GM18858 (cell line): Measurements from ENCODE around the gene GRAMD4.

ENCODE experiments used
- ATAC-seq: cut with Tn5 transposase; IDR thresholded peaks from one replicate; pipeline ENCODE4 v1.9.1; 2021; ENCODE audit not compliant: unreplicated experiment

Gene GRAMD4

DNA sequence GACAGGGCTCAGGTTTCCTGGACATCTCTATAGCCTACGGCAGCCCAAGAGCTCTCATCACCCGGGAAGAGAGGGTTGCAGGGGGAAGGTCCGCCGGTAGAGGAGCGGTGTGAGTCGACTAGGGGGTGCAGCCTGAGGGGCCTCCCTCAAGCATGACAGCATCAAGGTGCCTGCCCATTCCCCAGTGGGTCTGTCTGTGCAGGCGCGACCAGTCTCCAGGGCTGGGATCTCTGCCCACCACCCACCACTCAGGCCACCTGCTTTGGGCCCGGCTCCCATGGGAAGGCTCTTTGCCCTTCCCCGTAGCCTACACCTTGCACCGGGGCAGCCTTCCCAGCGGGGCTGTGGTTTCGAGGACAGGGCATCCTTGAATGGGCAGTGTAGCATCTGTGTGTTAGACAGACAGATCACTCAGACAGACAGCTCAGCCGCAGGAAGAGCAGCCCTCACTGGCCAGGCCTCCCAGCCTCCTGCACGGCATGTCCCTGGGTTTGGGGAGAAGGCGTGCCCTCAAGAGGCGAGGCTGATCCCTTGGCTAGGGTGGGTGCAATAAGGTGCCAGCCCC lies 88.7 kb downstream of the GRAMD4 start:
- ATAC-seq: no peak

- ATAC-seq: no peak
Observed at GRCh38 chr22:46710806-46711205, 90.6 kb downstream of the GRAMD4 start.

DNA sequence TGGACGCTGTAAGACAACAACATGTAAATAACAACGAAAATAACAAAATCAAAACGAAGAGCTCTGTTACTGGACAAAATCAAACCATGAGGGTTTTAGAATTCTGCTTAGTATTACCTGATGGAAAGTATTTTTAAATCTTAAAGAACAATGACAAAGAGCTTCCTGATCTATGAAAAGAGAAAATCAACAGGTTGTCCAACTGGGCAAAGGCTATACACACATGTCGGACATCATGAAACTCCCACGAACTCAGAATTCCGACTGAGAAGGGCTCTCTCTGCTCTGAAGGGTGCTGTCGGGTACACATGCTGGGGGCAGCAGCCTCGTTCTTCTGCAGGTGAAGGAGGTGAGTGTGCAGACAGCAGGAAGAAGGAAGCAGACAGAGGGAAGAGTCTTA lies 92.1 kb downstream of the GRAMD4 start:
- ATAC-seq: no peak

DNA sequence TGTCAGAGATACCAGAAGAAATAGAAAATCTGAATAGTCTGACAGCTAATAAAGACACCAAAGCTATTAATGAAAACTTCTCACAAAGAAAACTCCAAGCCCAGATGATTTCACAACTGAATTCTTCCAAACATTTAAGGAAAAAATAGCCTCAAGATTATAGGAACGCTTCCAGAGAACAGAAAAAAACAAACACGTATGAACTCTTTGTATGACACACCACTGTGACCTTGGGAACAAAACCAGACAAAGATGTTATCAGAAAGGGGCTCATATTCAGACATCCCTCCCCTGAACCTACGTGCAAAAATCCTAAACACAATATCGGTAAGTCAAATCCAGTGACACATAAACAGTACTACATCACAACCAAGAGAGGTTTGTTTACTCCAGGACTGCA lies 94.4 kb downstream of the GRAMD4 start:
- ATAC-seq: no peak

DNA sequence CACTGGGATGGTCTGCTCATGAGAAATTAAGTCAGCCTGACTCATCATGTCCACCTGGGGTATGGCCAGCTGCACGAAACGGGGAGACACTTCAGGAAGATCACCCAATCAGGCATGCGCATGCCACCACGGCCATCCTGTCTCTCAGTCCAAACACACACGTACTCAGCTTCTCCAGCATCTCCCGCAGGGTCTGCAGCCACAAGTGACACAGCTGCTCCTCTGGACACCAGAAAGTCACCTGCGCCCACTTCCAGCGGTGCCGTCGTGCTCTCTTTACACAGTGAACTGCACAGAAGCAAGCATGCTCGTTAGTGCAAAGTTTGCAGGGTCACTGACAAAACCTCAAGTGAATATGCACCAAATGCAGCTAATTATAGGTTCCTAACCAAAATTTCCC lies 99.7 kb downstream of the GRAMD4 start:
- no peak for ATAC-seq

DNA sequence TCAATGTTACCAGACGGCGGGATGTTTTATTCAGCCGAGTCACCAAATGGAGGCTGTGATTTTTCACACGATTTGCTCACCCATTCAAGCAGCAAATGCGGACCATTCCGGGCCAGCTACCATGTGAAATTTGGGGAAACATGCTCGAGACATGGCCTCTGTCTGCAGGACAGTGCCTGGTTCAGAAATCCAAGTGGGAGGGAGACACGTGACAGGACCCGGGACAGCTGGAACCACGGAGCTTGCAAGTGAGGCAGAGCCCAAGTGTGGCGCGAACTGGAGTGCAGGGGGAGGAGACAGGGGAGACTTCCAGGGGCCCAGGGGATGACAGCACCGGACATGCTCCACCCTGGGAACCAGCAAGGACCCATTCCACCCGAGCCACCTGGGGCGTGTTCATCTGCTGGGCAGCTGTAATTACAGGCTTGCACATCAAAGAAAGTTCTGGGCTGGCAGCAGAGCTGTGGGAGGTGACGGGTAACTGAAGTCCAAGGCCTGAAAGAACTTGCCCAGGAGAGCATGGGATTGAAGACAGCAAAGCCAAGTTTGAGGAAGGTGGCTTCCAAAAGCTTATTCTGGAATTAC lies 101.4 kb downstream of the GRAMD4 start:
- no peak for ATAC-seq

DNA sequence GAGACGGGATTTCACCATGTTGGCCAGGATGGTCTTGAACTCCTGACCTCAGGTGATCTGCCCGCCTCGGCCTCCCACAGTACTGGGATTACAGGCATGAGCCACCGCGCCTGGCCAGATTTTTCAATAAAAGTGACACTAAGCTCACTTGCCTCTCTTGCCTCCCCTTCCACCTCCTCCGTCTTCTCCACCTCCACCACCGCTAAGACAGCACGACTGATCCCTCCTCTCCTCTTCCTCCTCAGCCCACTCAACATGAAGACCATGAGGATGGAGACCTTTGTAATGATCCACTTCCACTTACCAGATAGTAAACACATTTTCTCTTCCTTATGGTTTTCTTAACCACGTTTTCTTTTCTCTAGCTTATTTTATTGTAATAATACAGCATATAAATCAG lies 103.7 kb downstream of the GRAMD4 start:
- ATAC-seq: no peak

DNA sequence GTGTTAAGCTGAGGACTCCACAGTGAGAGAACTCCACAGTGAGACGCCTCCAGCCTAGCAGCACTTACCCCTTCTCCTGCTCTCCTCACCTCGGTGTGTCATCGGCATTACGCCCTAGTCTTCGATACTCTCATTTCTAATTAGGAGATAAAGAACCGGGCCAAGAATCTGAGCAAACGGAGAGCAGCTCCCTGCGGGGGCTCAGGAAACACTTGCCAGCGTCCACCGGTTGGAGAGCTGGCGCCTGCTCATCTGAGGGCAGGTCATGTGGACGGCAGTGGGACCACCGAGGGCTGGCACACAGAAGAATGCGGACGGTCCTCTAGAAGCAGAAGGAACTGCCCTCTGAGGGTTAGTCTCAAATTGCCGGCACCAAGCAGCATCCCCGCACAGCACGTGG lies 104.9 kb downstream of the GRAMD4 start:
- ATAC-seq: no peak

- no peak for ATAC-seq
Observed at GRCh38 chr22:46726066-46726985, 106.1 kb downstream of the GRAMD4 start.

GRCh38 chr22:46726986-46727317 lies 106.8 kb downstream of the GRAMD4 start:
- no peak for ATAC-seq

GRCh38 chr22:46727813-46728364 lies 107.7 kb downstream of the GRAMD4 start:
- ATAC-seq: no peak

GRCh38 chr22:46728470-46728869 lies 108.3 kb downstream of the GRAMD4 start:
- no peak for ATAC-seq
